Inflammatory macrophage treated with lipopolysaccharide for 1 hour (primary cell): Measurements from ENCODE around the gene PORCN.
"Not testable (repeated sequence)": the region's sequence is repeated elsewhere in the genome, so short reads cannot be mapped to it uniquely, and the experiment has no call there.

ENCODE experiments used
- DNase-seq, 2 donors: peaks; one replicate each; pipeline ENCODE4 v3.0.0-alpha.2; 2020 to 2022

PORCN gene

DNA sequence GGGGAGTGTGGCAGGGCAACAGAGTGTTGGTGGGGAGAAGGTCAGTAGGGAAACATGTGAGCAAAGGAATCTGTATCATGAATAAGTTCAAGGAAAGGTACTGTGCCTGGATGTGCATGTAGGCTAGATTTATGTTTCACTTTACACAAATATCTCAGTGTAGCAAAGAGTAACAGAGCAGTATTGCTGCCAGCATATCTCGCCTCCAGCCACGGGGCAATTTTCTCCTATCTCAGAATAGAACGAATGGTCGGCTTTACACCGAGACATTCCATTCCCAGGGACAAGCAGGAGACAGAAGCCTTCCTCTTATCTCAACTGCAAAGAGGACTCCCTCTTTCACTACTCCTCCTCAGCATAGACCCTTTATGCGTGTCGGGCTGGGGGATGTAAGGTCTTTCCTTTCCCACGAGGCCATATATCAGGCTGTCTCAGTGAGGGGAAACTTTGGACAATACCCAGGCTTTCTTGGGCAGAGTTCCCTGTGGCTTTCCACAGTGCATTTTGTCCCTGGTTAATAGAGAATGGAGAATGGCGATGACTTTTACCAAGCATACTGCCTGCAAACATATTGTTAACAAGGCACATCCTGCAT lies 47.0 kb downstream of the PORCN start:
- DNase-seq: not testable (repeated sequence)

- peak; percentile 6 to 63 for DNase-seq
These were observed 49.5 kb downstream of the PORCN start for GRCh38 chrX:48558271-48558670.

DNA sequence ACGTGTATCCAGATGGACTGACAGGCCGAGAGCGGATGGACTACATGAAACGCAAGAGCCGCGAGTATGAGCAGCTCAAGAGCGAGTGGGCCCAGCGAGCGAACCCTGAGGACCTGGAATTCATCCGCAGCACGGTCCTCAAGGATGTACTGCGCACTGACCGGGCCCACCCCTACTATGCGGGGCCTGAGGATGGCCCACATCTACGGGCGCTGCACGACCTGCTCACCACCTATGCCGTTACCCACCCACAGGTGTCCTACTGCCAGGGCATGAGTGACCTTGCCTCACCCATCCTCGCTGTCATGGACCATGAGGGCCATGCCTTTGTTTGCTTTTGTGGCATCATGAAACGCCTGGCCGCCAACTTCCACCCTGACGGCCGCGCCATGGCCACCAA lies 50.8 kb downstream of the PORCN start:
- no peak for DNase-seq

DNA sequence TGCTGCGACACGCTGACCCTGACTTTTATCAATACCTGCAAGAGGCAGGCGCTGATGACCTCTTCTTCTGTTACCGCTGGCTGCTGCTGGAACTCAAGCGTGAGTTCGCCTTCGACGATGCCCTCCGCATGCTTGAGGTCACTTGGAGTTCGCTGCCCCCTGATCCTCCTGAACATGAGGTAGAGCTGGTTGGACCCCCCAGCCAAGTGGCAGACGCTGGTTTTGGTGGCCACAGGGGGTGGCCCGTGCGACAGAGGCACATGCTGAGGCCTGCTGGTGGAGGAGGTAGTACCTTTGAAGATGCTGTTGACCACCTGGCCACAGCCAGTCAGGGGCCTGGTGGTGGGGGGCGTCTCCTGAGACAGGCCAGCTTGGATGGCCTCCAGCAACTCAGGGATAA lies 51.3 kb downstream of the PORCN start:
- DNase-seq: no peak

DNA sequence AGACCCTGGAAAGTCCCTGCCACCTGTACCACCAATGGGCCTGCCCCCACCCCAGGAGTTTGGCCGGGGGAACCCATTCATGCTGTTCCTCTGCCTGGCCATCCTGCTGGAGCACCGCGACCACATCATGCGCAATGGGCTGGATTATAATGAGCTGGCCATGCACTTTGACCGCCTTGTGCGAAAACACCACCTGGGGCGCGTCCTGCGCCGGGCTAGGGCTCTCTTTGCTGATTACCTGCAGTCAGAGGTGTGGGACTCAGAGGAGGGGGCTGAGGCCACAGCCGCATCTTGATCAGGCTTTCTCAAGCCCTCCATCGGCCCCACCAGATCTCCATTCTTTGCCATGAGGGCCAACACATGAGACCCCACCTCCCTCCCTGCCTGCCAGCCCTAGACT lies 51.9 kb downstream of the PORCN start:
- DNase-seq: no peak

DNA sequence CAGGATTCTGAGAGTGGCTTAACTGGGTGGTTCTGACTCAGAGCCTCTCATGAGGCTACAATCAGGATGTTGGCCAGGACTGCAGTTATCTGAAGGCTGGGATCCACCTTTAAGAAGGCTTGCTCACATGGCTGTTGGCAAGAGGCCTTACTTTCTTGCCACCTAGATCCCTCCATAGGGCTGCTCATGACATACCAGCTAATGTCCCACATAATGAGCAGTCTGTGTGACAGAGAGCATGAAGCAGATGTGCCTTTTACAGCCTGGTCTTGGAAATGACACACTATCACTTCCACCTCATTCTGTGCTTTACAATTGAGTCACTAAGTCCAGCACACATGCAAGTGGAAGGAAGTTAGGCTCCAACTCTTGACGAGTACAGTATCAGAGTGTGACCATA lies 61.2 kb downstream of the PORCN start:
- DNase-seq: peak; percentile 8 to 33
